HepG2 (cell line): ENCODE data around the gene CD40. TPM values are rescaled to one million over a fixed set of nuclear protein-coding genes. Genes with fewer than 3 reads are reported as not detected.

Source experiments
- EED ChIP-seq: sonication (generic); formaldehyde crosslinking; IDR thresholded peaks from 2 replicates; pipeline ENCODE4 v1.5.0; 2020; ENCODE audit warnings: mild to moderate bottlenecking, missing genetic modification reagents
- FIP1L1 ChIP-seq: fragments of 200-400 bp; formaldehyde crosslinking; IDR thresholded peaks from 2 replicates; pipeline ENCODE4 v1.6.1; 2018; ENCODE audit warnings: low read depth, mild to moderate bottlenecking, low read length, moderate library complexity, borderline replicate concordance; ENCODE audit not compliant: insufficient read depth
- FOXK2 ChIP-seq: fragments of 450-650 bp; IDR thresholded peaks from 2 replicates; pipeline ENCODE4 v1.6.1; 2016
- HNF4A ChIP-seq: sonication (generic); formaldehyde crosslinking; IDR thresholded peaks from 2 replicates; pipeline ENCODE4 v1.4.0; 2020; ENCODE audit warnings: missing genetic modification reagents
- MAF1 ChIP-seq: sonication (generic); formaldehyde crosslinking; IDR thresholded peaks from 2 replicates; pipeline ENCODE4 v1.5.0; 2020; ENCODE audit warnings: missing genetic modification reagents, borderline replicate concordance
- PHF5A ChIP-seq: IDR thresholded peaks from one replicate; pipeline ENCODE4 v1.6.1; 2018; ENCODE audit warnings: low read depth, missing genetic modification reagents; ENCODE audit not compliant: unreplicated experiment
- POLR2AphosphoS5 ChIP-seq: IDR thresholded peaks from 2 replicates; pipeline ENCODE4 v1.6.1; 2012; ENCODE audit warnings: low read depth, low read length
- SP2 ChIP-seq: sonication (generic); formaldehyde crosslinking; IDR thresholded peaks from 2 replicates; pipeline ENCODE4 v1.5.1; 2020; ENCODE audit warnings: mild to moderate bottlenecking, missing genetic modification reagents
- TRAFD1 ChIP-seq: sonication (generic); formaldehyde crosslinking; IDR thresholded peaks from 2 replicates; pipeline ENCODE4 v1.5.1; 2020; ENCODE audit warnings: missing genetic modification reagents, mild to moderate bottlenecking, borderline replicate concordance
- YEATS4 ChIP-seq: sonication (generic); formaldehyde crosslinking; IDR thresholded peaks from 2 replicates; pipeline ENCODE4 v1.4.0; 2020; ENCODE audit warnings: missing genetic modification reagents, borderline replicate concordance
- ZNF280B ChIP-seq: sonication (generic); formaldehyde crosslinking; IDR thresholded peaks from 2 replicates; pipeline ENCODE4 v1.5.0; 2020; ENCODE audit warnings: missing genetic modification reagents, mild to moderate bottlenecking, borderline replicate concordance
- ZNF720 ChIP-seq: sonication (generic); formaldehyde crosslinking; IDR thresholded peaks from 2 replicates; pipeline ENCODE4 v1.4.0; 2020; ENCODE audit warnings: missing genetic modification reagents
- ZNF768 ChIP-seq: sonication (generic); formaldehyde crosslinking; IDR thresholded peaks from 2 replicates; pipeline ENCODE4 v1.4.0; 2020; ENCODE audit warnings: missing genetic modification reagents
- ZNF800 ChIP-seq: sonication (generic); formaldehyde crosslinking; IDR thresholded peaks from 2 replicates; pipeline ENCODE4 v1.4.0; 2020; ENCODE audit warnings: missing genetic modification reagents
- ZNF839 ChIP-seq: sonication (generic); formaldehyde crosslinking; IDR thresholded peaks from 2 replicates; pipeline ENCODE4 v1.4.0; 2020; ENCODE audit warnings: missing genetic modification reagents, mild to moderate bottlenecking, borderline replicate concordance
- ZSCAN20 ChIP-seq: sonication (generic); formaldehyde crosslinking; IDR thresholded peaks from 2 replicates; pipeline ENCODE4 v1.4.0; 2020; ENCODE audit warnings: missing genetic modification reagents, mild to moderate bottlenecking, borderline replicate concordance
- polyA plus RNA-seq, 8 experiments: library from polyadenylated mRNA; depleted of rRNA in 3 of 8; stranded (reverse) in 7 of 8; unstranded in 1 of 8; fragments of >200 nt; fragmentation: Illumina TruSeq in 4 of 8; extraction: Trizol in 4 of 8; gene quantifications; 2 replicates each; pipeline versions ENCODE4 v1.2.1 to v1.2.3, GENCODE V29; 2011 to 2016; ENCODE audit warnings: low read depth in 4 of 8, missing spikeins in 1 of 8, mixed read lengths in 1 of 8; ENCODE audit not compliant: insufficient read depth in 1 of 8
- total RNA-seq, 5 experiments: library from RNA; depleted of rRNA; stranded (reverse); fragments of >200 nt; fragmentation: Illumina TruSeq; extraction: Trizol; gene quantifications; 2 replicates each; pipeline ENCODE4 v1.2.3, GENCODE V29; 2016; ENCODE audit warnings: low read depth in 1 of 5
- TF ChIP-seq, protein P1 (sequence below): sonication (generic); formaldehyde crosslinking; IDR thresholded peaks from 2 replicates; pipeline ENCODE4 v1.5.0; 2020; ENCODE audit warnings: mild to moderate bottlenecking, low read depth, missing genetic modification reagents, borderline replicate concordance
- TF ChIP-seq, protein P2 (sequence below): sonication (generic); IDR thresholded peaks from 2 replicates; pipeline ENCODE4 v1.6.1; 2016; ENCODE audit warnings: low read depth, borderline replicate concordance
- TF ChIP-seq, protein P3 (sequence below): sonication (generic); formaldehyde crosslinking; IDR thresholded peaks from 2 replicates; pipeline ENCODE4 v1.5.1; 2020; ENCODE audit warnings: missing genetic modification reagents, mild to moderate bottlenecking, borderline replicate concordance

The CD40 gene
- total and polyA plus RNA-seq, 2 of the 13 experiments (the other 11 are each of a cell fraction or from before 2014, with no cell fraction given) = 4.6 to 13.4 TPM

GRCh38 chr20:46089417-46090388 lies 28.4 kb upstream of the CD40 start, which contains the start of gene NCOA5 (continued):
- TF ChIP-seq ZNF280B (peak; percentile 13), ZNF839 (CRISPR knock-in tag) (no peak; the same call in none of the 2 replicates), ZNF720 (CRISPR knock-in tag) (no peak; the same call in 1 of the 2 replicates), EED (no peak; the same call in 1 of the 2 replicates), ZNF800 (CRISPR knock-in tag) (no peak), TRAFD1 (CRISPR knock-in tag) (peak; percentile 73; the same call in 1 of the 2 replicates), PHF5A (CRISPR knock-in tag) (peak; percentile 99), MAF1 (CRISPR knock-in tag) (peak; percentile 58; the same call in 1 of the 2 replicates), ZNF768 (CRISPR knock-in tag) (peak; percentile 69), SP2 (CRISPR knock-in tag) (peak; percentile 64), POLR2AphosphoS5 (peak; percentile 93), FOXK2 (peak; percentile 91), YEATS4 (peak; percentile 100), FIP1L1 (0 out of 2 replicates have a peak, but pooled peaks have one; percentile 68), ZSCAN20 (no peak), HNF4A (CRISPR knock-in tag) (peak; percentile 47; the same call in 1 of the 2 replicates)
- TF ChIP-seq, protein P1, sequence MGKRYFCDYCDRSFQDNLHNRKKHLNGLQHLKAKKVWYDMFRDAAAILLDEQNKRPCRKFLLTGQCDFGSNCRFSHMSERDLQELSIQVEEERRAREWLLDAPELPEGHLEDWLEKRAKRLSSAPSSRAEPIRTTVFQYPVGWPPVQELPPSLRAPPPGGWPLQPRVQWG (CRISPR knock-in tag) = no peak
- TF ChIP-seq, protein P2, sequence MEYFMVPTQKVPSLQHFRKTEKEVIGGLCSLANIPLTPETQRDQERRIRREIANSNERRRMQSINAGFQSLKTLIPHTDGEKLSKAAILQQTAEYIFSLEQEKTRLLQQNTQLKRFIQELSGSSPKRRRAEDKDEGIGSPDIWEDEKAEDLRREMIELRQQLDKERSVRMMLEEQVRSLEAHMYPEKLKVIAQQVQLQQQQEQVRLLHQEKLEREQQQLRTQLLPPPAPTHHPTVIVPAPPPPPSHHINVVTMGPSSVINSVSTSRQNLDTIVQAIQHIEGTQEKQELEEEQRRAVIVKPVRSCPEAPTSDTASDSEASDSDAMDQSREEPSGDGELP = peak; percentile 71; the same call in 1 of the 2 replicates
- TF ChIP-seq, protein P3, sequence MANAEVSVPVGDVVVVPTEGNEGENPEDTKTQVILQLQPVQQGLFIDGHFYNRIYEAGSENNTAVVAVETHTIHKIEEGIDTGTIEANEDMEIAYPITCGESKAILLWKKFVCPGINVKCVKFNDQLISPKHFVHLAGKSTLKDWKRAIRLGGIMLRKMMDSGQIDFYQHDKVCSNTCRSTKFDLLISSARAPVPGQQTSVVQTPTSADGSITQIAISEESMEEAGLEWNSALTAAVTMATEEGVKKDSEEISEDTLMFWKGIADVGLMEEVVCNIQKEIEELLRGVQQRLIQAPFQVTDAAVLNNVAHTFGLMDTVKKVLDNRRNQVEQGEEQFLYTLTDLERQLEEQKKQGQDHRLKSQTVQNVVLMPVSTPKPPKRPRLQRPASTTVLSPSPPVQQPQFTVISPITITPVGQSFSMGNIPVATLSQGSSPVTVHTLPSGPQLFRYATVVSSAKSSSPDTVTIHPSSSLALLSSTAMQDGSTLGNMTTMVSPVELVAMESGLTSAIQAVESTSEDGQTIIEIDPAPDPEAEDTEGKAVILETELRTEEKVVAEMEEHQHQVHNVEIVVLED (CRISPR knock-in tag) = peak; percentile 99
